Natural killer cell (primary cell): ENCODE results near the gene NPHP4. TPM values are rescaled to one million over a fixed set of nuclear protein-coding genes. Genes with fewer than 3 reads are reported as not detected.

Experiments used
- ATAC-seq, 3 donors: fragments of 150-1000 bp in 2 of 3; fragments of 200-7000 bp in 1 of 3; cut with Tn5 transposase; 1 replicate in 1 of 3; 2 replicates in 2 of 3; pipeline ENCODE4 v1.10.0; 2021; ENCODE audit warnings: mild to moderate bottlenecking in 2 of 3, moderate library complexity in 2 of 3
- DNase-seq, 2 donors: peaks; one replicate each; pipeline versions ENCODE4 v3.0.0 to v3.0.0-alpha.2; 2013 to 2021; ENCODE audit warnings: mixed read lengths in 1 of 2
- H3K27ac ChIP-seq: one replicate; pipeline ENCODE4 v1.5.1; 2013; ENCODE audit warnings: mild to moderate bottlenecking, low read length
- H3K27me3 ChIP-seq: one replicate; pipeline ENCODE4 v1.6.1; 2013; ENCODE audit warnings: low read length; ENCODE audit not compliant: control insufficient read depth, insufficient read depth
- H3K36me3 ChIP-seq: one replicate; pipeline ENCODE4 v1.6.1; 2013; ENCODE audit warnings: low read length; ENCODE audit not compliant: control insufficient read depth, insufficient read depth
- H3K4me1 ChIP-seq: one replicate; pipeline ENCODE4 v1.6.1; 2013; ENCODE audit warnings: low read length; ENCODE audit not compliant: control insufficient read depth, insufficient read depth
- H3K4me3 ChIP-seq: one replicate; pipeline ENCODE4 v1.5.1; 2013; ENCODE audit warnings: low read length
- H3K9me3 ChIP-seq: one replicate; pipeline ENCODE4 v1.6.1; 2013; ENCODE audit warnings: low read length; ENCODE audit not compliant: control insufficient read depth, insufficient read depth
- H3K27ac Mint-ChIP-seq, 2 donors: one replicate each; pipeline ENCODE4 v1.8.0; 2022; ENCODE audit warnings: mild to moderate bottlenecking in 2 of 2, mixed read lengths in 2 of 2, moderate library complexity in 1 of 2
- H3K27me3 Mint-ChIP-seq, 2 donors: one replicate each; pipeline ENCODE4 v1.8.0; 2022; ENCODE audit warnings: low read depth in 2 of 2, mixed read lengths in 2 of 2
- H3K36me3 Mint-ChIP-seq: one replicate; pipeline ENCODE4 v1.8.0; 2022; ENCODE audit warnings: mixed read lengths
- H3K4me1 Mint-ChIP-seq, 2 donors: one replicate each; pipeline ENCODE4 v1.8.0; 2022; ENCODE audit warnings: mixed read lengths in 2 of 2
- H3K4me3 Mint-ChIP-seq: one replicate; pipeline ENCODE4 v1.8.0; 2022; ENCODE audit warnings: mild to moderate bottlenecking, moderate library complexity, mixed read lengths
- H3K9me3 Mint-ChIP-seq, 2 donors: one replicate each; pipeline ENCODE4 v1.8.0; 2022; ENCODE audit warnings: mixed read lengths in 2 of 2
- WGBS: methylation state at CpG from one replicate; pipeline ENCODE4 v1.1.7; 2013; ENCODE audit warnings: missing lambda C conversion rate; ENCODE audit not compliant: insufficient coverage; 5-methylcytosine and 5-hydroxymethylcytosine counted together
- intact Hi-C: fragments of 100-400 bp; cut with micrococcal nuclease; formaldehyde crosslinking; loops from one replicate; pipeline ENCODE4 v1.14.2; 2022
- total RNA-seq, 4 donors: library from RNA; stranded (reverse); fragments of 120-200 nt in 1 of 4; gene quantifications; one replicate each; pipeline versions ENCODE4 v1.2.3 to v1.2.4, GENCODE V29; 2013 to 2022
- TF ChIP-seq, protein P1 (sequence below): fragments of 200-600 bp; IDR thresholded peaks from one replicate; pipeline ENCODE4 v1.8.0; 2022; ENCODE audit warnings: antibody characterized with exemption

Gene NPHP4
- total RNA-seq, 3 donors from 2014 or later (not counting 1 experiment from before 2014, with no cell fraction given) = 6.3 to 14.7 (median 10.1) TPM

DNA sequence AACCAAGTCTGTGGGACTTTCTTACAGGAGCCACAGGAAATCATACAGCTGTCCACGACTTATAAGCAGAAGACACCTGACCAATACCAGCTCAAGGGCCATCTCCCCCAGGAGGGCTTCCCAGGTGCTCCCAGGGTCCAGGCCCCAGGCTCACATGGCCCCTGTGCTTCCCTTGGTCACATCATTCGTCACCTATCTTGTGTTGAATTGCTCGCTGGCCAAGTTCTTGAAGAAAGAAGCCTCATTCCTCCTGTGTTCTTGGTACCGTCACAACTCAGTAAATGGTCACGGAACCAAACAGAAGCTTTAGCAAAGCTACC is 3.0 kb downstream of the NPHP4 start:
- TF ChIP-seq, protein P1, sequence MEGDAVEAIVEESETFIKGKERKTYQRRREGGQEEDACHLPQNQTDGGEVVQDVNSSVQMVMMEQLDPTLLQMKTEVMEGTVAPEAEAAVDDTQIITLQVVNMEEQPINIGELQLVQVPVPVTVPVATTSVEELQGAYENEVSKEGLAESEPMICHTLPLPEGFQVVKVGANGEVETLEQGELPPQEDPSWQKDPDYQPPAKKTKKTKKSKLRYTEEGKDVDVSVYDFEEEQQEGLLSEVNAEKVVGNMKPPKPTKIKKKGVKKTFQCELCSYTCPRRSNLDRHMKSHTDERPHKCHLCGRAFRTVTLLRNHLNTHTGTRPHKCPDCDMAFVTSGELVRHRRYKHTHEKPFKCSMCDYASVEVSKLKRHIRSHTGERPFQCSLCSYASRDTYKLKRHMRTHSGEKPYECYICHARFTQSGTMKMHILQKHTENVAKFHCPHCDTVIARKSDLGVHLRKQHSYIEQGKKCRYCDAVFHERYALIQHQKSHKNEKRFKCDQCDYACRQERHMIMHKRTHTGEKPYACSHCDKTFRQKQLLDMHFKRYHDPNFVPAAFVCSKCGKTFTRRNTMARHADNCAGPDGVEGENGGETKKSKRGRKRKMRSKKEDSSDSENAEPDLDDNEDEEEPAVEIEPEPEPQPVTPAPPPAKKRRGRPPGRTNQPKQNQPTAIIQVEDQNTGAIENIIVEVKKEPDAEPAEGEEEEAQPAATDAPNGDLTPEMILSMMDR = no peak
- intact Hi-C loops = loop anchor here (10.0 kb wide), 1 partner anchor 64 kb away; no protein-coding TSS in a partner anchor
- Histone ChIP-seq H3K4me1 (peaks cover 23% of the 10 kb centered on the region), H3K4me3 (no peak overlapping the region), H3K9me3 (no peaks in the 10 kb centered on the region), H3K36me3 (no peaks in the 10 kb centered on the region), H3K27me3 (no peaks in the 10 kb centered on the region), H3K27ac (no peak overlapping the region)
- Mint-ChIP-seq H3K9me3 (no peaks in the 10 kb centered on the region), H3K27ac (no peak overlapping the region), H3K4me1 (peaks cover 20 to 29% of the 10 kb centered on the region in 2 donors), H3K27me3 (no peaks in the 10 kb centered on the region), H3K4me3 (no peak overlapping the region), H3K36me3 (no peaks in the 10 kb centered on the region)
- ATAC-seq (no peak), DNase-seq (no peak)
- WGBS = 93% methylated on average over 5 of the region's 5 CpGs

DNA sequence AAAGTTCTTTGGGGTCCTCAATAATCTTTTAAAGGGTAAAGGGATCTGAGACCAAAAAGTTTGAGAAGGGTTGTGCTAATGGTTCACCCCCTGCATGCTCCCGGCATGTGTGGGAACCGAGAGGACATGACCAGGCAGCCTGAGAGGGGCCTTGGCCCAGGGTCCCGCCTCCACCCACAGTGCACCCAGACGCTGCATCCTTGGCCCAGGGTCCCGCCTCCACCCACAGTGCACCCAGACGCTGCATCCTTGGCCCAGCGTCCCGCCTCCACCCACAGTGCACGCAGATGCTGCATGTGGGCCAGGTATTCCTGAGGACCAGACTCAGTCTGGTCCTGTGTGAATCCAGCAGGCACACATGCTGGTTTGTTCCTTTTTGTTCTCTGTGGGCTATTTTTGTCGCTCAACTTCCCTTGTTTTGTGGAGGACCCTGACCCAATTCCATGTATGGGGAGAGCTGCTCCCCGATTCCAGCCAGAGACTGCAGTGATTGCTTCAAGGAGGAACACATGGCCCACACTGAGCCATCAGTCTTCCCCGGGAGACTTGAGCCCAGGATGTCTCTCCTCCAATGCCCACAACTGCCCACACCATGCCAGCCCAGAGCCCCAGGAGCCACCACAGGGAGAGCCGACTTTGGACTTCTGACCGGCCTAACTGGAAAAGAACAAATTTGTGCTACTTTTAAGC is 3.5 kb downstream of the NPHP4 start:
- ATAC-seq = no peak
- H3K4me1 ChIP-seq = peaks cover 18% of the 10 kb centered on the region
- H3K27me3 ChIP-seq = no peaks in the 10 kb centered on the region
- H3K27ac ChIP-seq = no peak overlapping the region
- H3K4me3 Mint-ChIP-seq = no peak overlapping the region
- DNase-seq = no peak
- H3K27me3 Mint-ChIP-seq = no peaks in the 10 kb centered on the region
- TF ChIP-seq, protein P1 = no peak
- H3K4me3 ChIP-seq = no peak overlapping the region
- no peaks in the 10 kb centered on the region for H3K36me3 Mint-ChIP-seq
- H3K36me3 ChIP-seq = no peaks in the 10 kb centered on the region
- WGBS = 93% methylated on average over 14 of the region's 14 CpGs
- H3K27ac Mint-ChIP-seq = no peak overlapping the region
- intact Hi-C loops = loop anchor here (10.0 kb wide), 1 partner anchor 64 kb away; no protein-coding TSS in a partner anchor
- H3K9me3 ChIP-seq = no peaks in the 10 kb centered on the region
- no peaks in the 10 kb centered on the region for H3K9me3 Mint-ChIP-seq
- peaks cover 16 to 24% of the 10 kb centered on the region in 2 donors for H3K4me1 Mint-ChIP-seq

DNA sequence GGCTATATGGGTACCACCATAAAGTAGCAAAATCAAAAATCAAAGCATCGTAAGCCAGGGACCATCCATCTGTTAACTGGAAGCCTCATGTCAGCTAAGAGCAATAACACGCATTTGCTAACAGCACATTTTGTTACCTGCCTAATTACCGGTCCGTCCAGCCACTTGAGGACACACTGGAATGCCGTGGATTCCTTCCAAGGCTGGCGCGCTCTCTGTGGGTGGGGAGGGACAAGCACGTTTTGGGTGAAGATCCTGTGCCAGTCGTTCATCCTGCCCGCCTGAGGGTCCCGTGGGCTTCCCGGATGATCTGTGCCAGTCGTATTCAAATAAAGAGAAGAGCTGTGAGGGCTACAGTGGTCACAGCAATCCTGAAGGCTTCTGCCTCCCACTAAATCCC is 6.2 kb downstream of the NPHP4 start:
- TF ChIP-seq, protein P1 = no peak
- Mint-ChIP-seq H3K4me3 (no peak overlapping the region), H3K27ac (no peak overlapping the region), H3K36me3 (no peaks in the 10 kb centered on the region), H3K9me3 (no peaks in the 10 kb centered on the region), H3K4me1 (peaks cover 4 to 6% of the 10 kb centered on the region in 2 donors), H3K27me3 (no peaks in the 10 kb centered on the region)
- no peaks in the 10 kb centered on the region for H3K36me3 ChIP-seq
- intact Hi-C loops = loop anchor here (10.0 kb wide), 1 partner anchor 61 kb away; no protein-coding TSS in a partner anchor
- no peaks in the 10 kb centered on the region for H3K9me3 ChIP-seq
- WGBS = 96% methylated on average over 13 of the region's 13 CpGs
- peaks cover 5% of the 10 kb centered on the region for H3K4me1 ChIP-seq
- no peaks in the 10 kb centered on the region for H3K27me3 ChIP-seq
- DNase-seq (no peak), ATAC-seq (no peak)
- H3K27ac ChIP-seq = no peak overlapping the region
- H3K4me3 ChIP-seq = no peak overlapping the region

DNA sequence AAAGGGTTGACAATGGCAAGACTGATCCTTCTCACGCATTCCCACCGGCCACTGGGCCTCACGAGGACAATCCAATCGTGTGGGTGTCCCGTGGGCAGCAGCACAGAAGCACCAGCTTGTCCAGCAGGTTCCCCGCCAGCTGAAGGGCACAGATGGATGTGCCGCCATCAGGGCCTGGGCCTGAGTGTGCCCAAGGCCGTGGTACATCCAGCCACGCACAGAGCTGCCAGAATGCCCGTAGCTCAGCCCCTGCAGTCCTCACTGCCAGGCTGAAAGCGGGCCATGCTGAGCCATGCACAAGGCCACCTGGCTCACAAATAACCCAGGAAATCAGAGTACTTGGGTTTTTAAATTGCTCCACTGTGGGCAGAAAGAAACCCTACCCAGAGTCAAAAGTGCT is 7.0 kb downstream of the NPHP4 start:
- no peak for ATAC-seq
- Mint-ChIP-seq H3K4me1 (peaks cover 0 to 8% of the 10 kb centered on the region in 2 donors), H3K27me3 (no peaks in the 10 kb centered on the region), H3K27ac (no peak overlapping the region), H3K9me3 (no peaks in the 10 kb centered on the region), H3K36me3 (no peaks in the 10 kb centered on the region), H3K4me3 (no peak overlapping the region)
- Histone ChIP-seq H3K4me1 (no peaks in the 10 kb centered on the region), H3K36me3 (no peaks in the 10 kb centered on the region), H3K27me3 (no peaks in the 10 kb centered on the region), H3K9me3 (no peaks in the 10 kb centered on the region), H3K4me3 (no peak overlapping the region), H3K27ac (no peak overlapping the region)
- 87% methylated on average over 11 of the region's 11 CpGs for WGBS
- DNase-seq = no peak
- intact Hi-C loops = loop anchor here (10.0 kb wide), 1 partner anchor 60 kb away; no protein-coding TSS in a partner anchor
- TF ChIP-seq, protein P1 = no peak
